Effector memory CD4-positive, alpha-beta T cell (primary cell): ENCODE data around the gene ARF1.

Experiments
- DNase-seq, 3 donors: peaks; one replicate each; pipeline ENCODE4 v3.0.0-alpha.2; 2020
- H3K27ac ChIP-seq: 2 replicates; pipeline ENCODE4 v1.7.0; 2013; ENCODE audit warnings: mild to moderate bottlenecking, low read length, moderate library complexity; ENCODE audit not compliant: insufficient read depth, poor library complexity, severe bottlenecking
- H3K27me3 ChIP-seq: replicated peaks from 2 replicates; pipeline ENCODE4 v1.7.0; 2013; ENCODE audit warnings: mild to moderate bottlenecking, low read length; ENCODE audit not compliant: insufficient read depth, control insufficient read depth, poor library complexity, severe bottlenecking
- H3K36me3 ChIP-seq: 2 replicates; pipeline ENCODE4 v1.7.0; 2013; ENCODE audit warnings: mild to moderate bottlenecking, low read length, moderate library complexity; ENCODE audit not compliant: control insufficient read depth, insufficient read depth
- H3K4me1 ChIP-seq: 2 replicates; pipeline ENCODE4 v1.7.0; 2013; ENCODE audit warnings: low read length, mild to moderate bottlenecking; ENCODE audit not compliant: control insufficient read depth, insufficient read depth, poor library complexity, severe bottlenecking
- H3K4me3 ChIP-seq: 2 replicates; pipeline ENCODE4 v1.7.0; 2013; ENCODE audit warnings: low read length, low read depth, mild to moderate bottlenecking; ENCODE audit not compliant: insufficient read depth, poor library complexity, severe bottlenecking
- H3K9me3 ChIP-seq: 2 replicates; pipeline ENCODE4 v1.7.0; 2013; ENCODE audit warnings: mild to moderate bottlenecking, low read length, moderate library complexity; ENCODE audit not compliant: control insufficient read depth

Gene ARF1

GRCh38 chr1:228087771-228088251 lies 5.3 kb downstream of the ARF1 start:
- Histone ChIP-seq H3K9me3 (no peaks in the 10 kb centered on the region), H3K36me3 (peaks cover 5% of the 10 kb centered on the region), H3K4me3 (peak overlapping the region; percentile 1), H3K27ac (peak overlapping the region; percentile 53), H3K4me1 (peaks cover 86% of the 10 kb centered on the region), H3K27me3 (no peaks in the 10 kb centered on the region)
- peak in 1 of 3 donors; percentile 23 for DNase-seq

GRCh38 chr1:228088586-228089498 lies 6.3 kb downstream of the ARF1 start:
- Histone ChIP-seq H3K4me1 (peaks cover 81% of the 10 kb centered on the region), H3K9me3 (no peaks in the 10 kb centered on the region), H3K27ac (peak overlapping the region; percentile 53), H3K27me3 (no peaks in the 10 kb centered on the region), H3K4me3 (no peak overlapping the region), H3K36me3 (peaks cover 5% of the 10 kb centered on the region)
- DNase-seq = no peak

GRCh38 chr1:228089519-228090380 lies 7.2 kb downstream of the ARF1 start:
- DNase-seq = no peak
- Histone ChIP-seq H3K4me3 (no peak overlapping the region), H3K36me3 (peaks cover 9% of the 10 kb centered on the region), H3K9me3 (peaks cover 4% of the 10 kb centered on the region), H3K4me1 (peaks cover 72% of the 10 kb centered on the region), H3K27ac (peak overlapping the region; percentile 53), H3K27me3 (no peaks in the 10 kb centered on the region)

DNA sequence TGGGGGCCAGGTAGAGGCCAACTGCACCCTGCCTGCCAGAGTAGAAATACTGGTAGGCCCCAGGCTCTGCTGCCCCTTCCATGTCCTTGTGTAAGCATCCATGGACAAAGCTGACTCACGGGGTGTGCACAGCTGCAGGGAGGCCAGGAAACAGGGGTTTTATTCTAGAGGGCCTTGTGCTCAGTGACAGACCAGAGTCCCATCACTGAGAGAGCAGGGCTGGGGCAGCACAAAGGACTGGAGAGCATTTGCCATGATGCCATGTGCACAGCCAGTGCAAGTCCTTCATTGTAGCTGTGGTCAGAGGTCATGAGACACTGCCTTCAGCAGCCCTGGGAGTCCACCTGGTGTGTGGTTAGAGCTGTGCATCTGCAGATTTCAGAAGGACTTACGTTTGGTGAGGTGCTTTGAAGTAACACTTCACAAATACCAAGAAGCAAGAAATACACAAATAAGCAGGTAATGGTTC lies 8.1 kb downstream of the ARF1 start:
- no peak for DNase-seq
- Histone ChIP-seq H3K9me3 (peaks cover 4% of the 10 kb centered on the region), H3K4me3 (no peak overlapping the region), H3K4me1 (peaks cover 63% of the 10 kb centered on the region), H3K27me3 (no peaks in the 10 kb centered on the region), H3K27ac (no peak overlapping the region), H3K36me3 (peaks cover 9% of the 10 kb centered on the region)

GRCh38 chr1:228091084-228091483 lies 8.6 kb downstream of the ARF1 start:
- peaks cover 9% of the 10 kb centered on the region for H3K36me3 ChIP-seq
- DNase-seq = no peak
- H3K27me3 ChIP-seq = no peaks in the 10 kb centered on the region
- H3K4me1 ChIP-seq = peaks cover 59% of the 10 kb centered on the region
- no peak overlapping the region for H3K4me3 ChIP-seq
- H3K9me3 ChIP-seq = peaks cover 4% of the 10 kb centered on the region
- peak overlapping the region; percentile 35 for H3K27ac ChIP-seq

- H3K4me1 ChIP-seq = peaks cover 45% of the 10 kb centered on the region
Observed at GRCh38 chr1:228092342-228093049, 10.0 kb downstream of the ARF1 start.

DNA sequence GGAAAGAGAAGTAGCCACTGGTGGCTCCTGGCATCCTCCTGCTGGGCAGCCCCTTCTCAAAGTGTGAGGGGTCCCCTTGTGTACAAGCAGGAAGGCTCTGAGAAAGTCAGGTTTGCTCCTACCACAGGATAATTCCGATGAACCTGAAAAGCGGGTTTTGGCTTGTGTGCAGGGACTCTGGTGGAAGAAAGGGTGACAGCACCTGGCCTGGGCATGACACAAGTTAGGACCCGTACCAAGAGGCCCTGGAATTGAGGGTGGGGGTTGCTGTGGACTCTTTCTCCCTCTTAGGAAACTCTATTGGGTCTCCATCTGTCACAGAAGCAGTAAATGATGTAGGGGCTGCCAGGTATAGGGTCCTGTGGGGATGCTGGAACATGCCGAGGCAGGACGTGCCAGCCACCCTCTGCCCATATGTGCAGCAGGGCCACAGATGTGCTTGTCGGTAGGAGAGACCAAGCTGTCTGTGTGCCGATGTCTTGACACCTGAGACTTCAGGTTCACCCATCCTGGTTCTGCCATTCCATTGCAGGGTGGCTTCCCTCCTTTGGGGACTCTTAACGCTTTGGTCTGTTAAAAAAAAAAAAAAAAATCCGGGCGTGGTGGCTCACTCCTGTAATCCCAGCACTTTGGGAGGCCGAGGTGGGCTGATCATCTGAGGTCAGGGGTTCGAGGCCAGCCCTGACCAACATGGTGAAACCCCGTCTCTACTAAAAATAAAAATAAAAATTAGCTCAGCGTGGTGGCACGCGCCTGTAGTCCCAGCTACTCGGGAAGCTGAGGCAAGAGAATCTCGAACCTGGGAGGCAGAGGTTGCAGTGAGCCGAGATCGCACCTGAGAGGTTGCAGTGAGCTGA lies 10.8 kb downstream of the ARF1 start:
- Histone ChIP-seq H3K9me3 (peaks cover 4% of the 10 kb centered on the region), H3K4me3 (no peak overlapping the region), H3K27me3 (no peaks in the 10 kb centered on the region), H3K27ac (no peak overlapping the region), H3K4me1 (peaks cover 38% of the 10 kb centered on the region), H3K36me3 (peaks cover 28% of the 10 kb centered on the region)
- DNase-seq = no peak

More at GRCh38 chr1:228092342-228093049, 10.0 kb downstream of the ARF1 start:
- no peak overlapping the region for H3K4me3 ChIP-seq
- peaks cover 21% of the 10 kb centered on the region for H3K36me3 ChIP-seq
- no peak overlapping the region for H3K27ac ChIP-seq
- peaks cover 4% of the 10 kb centered on the region for H3K9me3 ChIP-seq
- H3K27me3 ChIP-seq = no peaks in the 10 kb centered on the region
- DNase-seq = no peak

GRCh38 chr1:228094432-228095016 lies 12.0 kb downstream of the ARF1 start:
- no peak overlapping the region for H3K27ac ChIP-seq
- H3K36me3 ChIP-seq = peaks cover 40% of the 10 kb centered on the region
- no peak overlapping the region for H3K4me3 ChIP-seq
- H3K9me3 ChIP-seq = peaks cover 4% of the 10 kb centered on the region
- H3K4me1 ChIP-seq = peaks cover 25% of the 10 kb centered on the region
- no peak for DNase-seq
- H3K27me3 ChIP-seq = no peaks in the 10 kb centered on the region
